Smooth muscle cell (in vitro differentiated cells): ENCODE data around the gene DPF1. TPM values are rescaled to one million over a fixed set of nuclear protein-coding genes. Genes with fewer than 3 reads are reported as not detected.

Experiments
- DNase-seq: peaks from one replicate; lab custom pipeline; 2025; ENCODE audit not compliant: unreplicated experiment; lab: John Stamatoyannopoulos, UW
- H2AFZ ChIP-seq: fragments of 200-600 bp; sonication (generic); 2 replicates; pipeline ENCODE4 v1.6.0; 2016; ENCODE audit warnings: antibody characterized with exemption, low read depth, mild to moderate bottlenecking
- H3F3A ChIP-seq: fragments of 200-600 bp; sonication (generic); 2 replicates; pipeline ENCODE4 v1.6.0; 2017; ENCODE audit warnings: antibody characterized with exemption, low read depth
- H3K27ac ChIP-seq: fragments of 200-600 bp; sonication (generic); 2 replicates; pipeline ENCODE4 v1.5.1; 2016; ENCODE audit warnings: low read depth, mild to moderate bottlenecking
- H3K27me3 ChIP-seq: fragments of 200-600 bp; sonication (generic); 2 replicates; pipeline ENCODE4 v1.6.1; 2016; ENCODE audit warnings: low read depth, mild to moderate bottlenecking
- H3K36me3 ChIP-seq: fragments of 200-600 bp; sonication (generic); 2 replicates; pipeline ENCODE4 v1.5.1; 2016; ENCODE audit warnings: low read depth
- H3K4me1 ChIP-seq: fragments of 200-600 bp; sonication (generic); 2 replicates; pipeline ENCODE4 v1.5.1; 2016; ENCODE audit warnings: low read depth
- H3K4me2 ChIP-seq: fragments of 200-600 bp; sonication (generic); 2 replicates; pipeline ENCODE4 v1.6.0; 2016; ENCODE audit warnings: mild to moderate bottlenecking
- H3K4me3 ChIP-seq: fragments of 200-600 bp; sonication (generic); 2 replicates; pipeline ENCODE4 v1.5.1; 2016; ENCODE audit warnings: mild to moderate bottlenecking
- H3K79me2 ChIP-seq: fragments of 200-600 bp; sonication (generic); 2 replicates; pipeline ENCODE4 v1.6.0; 2016; ENCODE audit warnings: low read depth, mild to moderate bottlenecking
- H3K9ac ChIP-seq: fragments of 200-600 bp; sonication (generic); 2 replicates; pipeline ENCODE4 v1.6.0; 2016; ENCODE audit warnings: low read depth
- H3K9me3 ChIP-seq: fragments of 200-600 bp; sonication (generic); replicated peaks from 2 replicates; pipeline ENCODE4 v1.5.1; 2016; ENCODE audit warnings: low read depth
- H4K20me1 ChIP-seq: fragments of 200-600 bp; sonication (generic); 2 replicates; pipeline ENCODE4 v1.6.0; 2016; ENCODE audit warnings: low read depth
- WGBS: methylation state at CpG from one replicate; pipeline ENCODE4 v1.1.7; 2016; ENCODE audit warnings: low lambda C conversion rate; 5-methylcytosine and 5-hydroxymethylcytosine counted together
- polyA plus RNA-seq: library from polyadenylated mRNA; unstranded; fragments of >200 nt; fragmentation: Nextera tagmentation; extraction: Ambion mirVana; gene quantifications from 2 replicates; pipeline ENCODE4 v1.2.1, GENCODE V29; 2016
- total RNA-seq: library from RNA; depleted of rRNA; stranded (reverse); fragments of >200 nt; gene quantifications from 2 replicates; pipeline ENCODE4 v1.2.3, GENCODE V29; 2014
- TF ChIP-seq, protein P1 (sequence below): fragments of 200-600 bp; sonication (generic); IDR thresholded peaks from 2 replicates; pipeline ENCODE4 v1.5.1; 2017; ENCODE audit warnings: borderline replicate concordance, mild to moderate bottlenecking, antibody characterized with exemption; ENCODE audit not compliant: insufficient read depth, poor library complexity, severe bottlenecking

Gene DPF1
- total and polyA plus RNA-seq, 2 experiments from 2014 or later: 0.27 to 2.4 TPM

DNA sequence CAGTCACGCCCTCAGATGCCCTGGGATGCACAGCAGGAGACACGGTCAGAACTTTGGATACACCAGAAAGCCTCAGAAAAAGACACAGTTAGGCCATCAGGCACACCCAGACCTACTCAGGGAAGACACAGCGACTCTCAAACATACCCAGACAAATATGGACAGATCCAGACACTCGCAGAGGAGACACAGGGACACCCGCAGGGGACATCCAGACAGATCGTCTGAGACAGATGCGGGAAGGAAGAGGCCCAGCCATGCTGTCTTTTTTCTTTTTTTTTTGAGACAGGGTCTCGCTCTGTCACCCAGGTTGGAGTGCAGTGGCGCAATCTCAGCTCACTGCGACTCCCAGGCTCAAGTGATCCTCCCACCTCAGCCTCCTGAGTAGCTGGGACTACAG, 4.8 kb downstream of the DPF1 start:
- DNase-seq: no peak
- H2AFZ ChIP-seq: no peak overlapping the region
- no peaks in the 10 kb centered on the region for H3K9me3 ChIP-seq
- no peak overlapping the region for H3K9ac ChIP-seq
- no peaks in the 10 kb centered on the region for H4K20me1 ChIP-seq
- no peaks in the 10 kb centered on the region for H3F3A ChIP-seq
- no peaks in the 10 kb centered on the region for H3K79me2 ChIP-seq
- H3K4me2 ChIP-seq: no peak overlapping the region
- no peaks in the 10 kb centered on the region for H3K36me3 ChIP-seq
- TF ChIP-seq, protein P1, sequence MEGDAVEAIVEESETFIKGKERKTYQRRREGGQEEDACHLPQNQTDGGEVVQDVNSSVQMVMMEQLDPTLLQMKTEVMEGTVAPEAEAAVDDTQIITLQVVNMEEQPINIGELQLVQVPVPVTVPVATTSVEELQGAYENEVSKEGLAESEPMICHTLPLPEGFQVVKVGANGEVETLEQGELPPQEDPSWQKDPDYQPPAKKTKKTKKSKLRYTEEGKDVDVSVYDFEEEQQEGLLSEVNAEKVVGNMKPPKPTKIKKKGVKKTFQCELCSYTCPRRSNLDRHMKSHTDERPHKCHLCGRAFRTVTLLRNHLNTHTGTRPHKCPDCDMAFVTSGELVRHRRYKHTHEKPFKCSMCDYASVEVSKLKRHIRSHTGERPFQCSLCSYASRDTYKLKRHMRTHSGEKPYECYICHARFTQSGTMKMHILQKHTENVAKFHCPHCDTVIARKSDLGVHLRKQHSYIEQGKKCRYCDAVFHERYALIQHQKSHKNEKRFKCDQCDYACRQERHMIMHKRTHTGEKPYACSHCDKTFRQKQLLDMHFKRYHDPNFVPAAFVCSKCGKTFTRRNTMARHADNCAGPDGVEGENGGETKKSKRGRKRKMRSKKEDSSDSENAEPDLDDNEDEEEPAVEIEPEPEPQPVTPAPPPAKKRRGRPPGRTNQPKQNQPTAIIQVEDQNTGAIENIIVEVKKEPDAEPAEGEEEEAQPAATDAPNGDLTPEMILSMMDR: no peak
- no peak overlapping the region for H3K4me3 ChIP-seq
- no peak overlapping the region for H3K27ac ChIP-seq
- peaks cover 16% of the 10 kb centered on the region for H3K27me3 ChIP-seq
- WGBS: 87% methylated on average over 10 of the region's 10 CpGs
- H3K4me1 ChIP-seq: no peaks in the 10 kb centered on the region

DNA sequence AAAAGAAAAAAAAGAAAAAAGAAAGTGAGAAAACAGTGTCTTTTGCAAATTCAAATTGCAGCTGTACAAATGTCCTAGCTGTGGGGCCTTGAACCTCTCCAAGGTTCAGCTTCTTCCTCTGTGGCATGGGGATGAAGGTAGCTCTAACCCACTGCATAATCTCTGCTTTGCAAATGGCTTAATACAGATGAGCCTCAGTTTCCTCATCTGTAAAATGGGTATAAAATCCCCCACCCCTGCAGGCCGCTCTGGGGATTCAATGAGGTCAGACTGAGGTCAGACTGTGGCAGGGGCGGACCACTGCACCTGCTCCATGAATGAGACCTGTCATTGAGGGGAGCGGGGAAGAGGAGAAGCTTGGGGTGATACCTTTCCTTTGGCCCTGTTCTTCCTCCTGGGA, 5.8 kb downstream of the DPF1 start:
- Histone ChIP-seq H4K20me1 (no peaks in the 10 kb centered on the region), H3K4me1 (no peaks in the 10 kb centered on the region), H3K36me3 (no peaks in the 10 kb centered on the region), H3F3A (no peaks in the 10 kb centered on the region), H3K4me2 (no peak overlapping the region), H3K9me3 (no peaks in the 10 kb centered on the region), H3K9ac (no peak overlapping the region), H2AFZ (no peak overlapping the region), H3K27me3 (peaks cover 11% of the 10 kb centered on the region), H3K4me3 (no peak overlapping the region), H3K79me2 (no peaks in the 10 kb centered on the region), H3K27ac (no peak overlapping the region)
- TF ChIP-seq, protein P1: no peak
- no peak for DNase-seq
- WGBS: 95% methylated on average over 3 of the region's 3 CpGs

DNA sequence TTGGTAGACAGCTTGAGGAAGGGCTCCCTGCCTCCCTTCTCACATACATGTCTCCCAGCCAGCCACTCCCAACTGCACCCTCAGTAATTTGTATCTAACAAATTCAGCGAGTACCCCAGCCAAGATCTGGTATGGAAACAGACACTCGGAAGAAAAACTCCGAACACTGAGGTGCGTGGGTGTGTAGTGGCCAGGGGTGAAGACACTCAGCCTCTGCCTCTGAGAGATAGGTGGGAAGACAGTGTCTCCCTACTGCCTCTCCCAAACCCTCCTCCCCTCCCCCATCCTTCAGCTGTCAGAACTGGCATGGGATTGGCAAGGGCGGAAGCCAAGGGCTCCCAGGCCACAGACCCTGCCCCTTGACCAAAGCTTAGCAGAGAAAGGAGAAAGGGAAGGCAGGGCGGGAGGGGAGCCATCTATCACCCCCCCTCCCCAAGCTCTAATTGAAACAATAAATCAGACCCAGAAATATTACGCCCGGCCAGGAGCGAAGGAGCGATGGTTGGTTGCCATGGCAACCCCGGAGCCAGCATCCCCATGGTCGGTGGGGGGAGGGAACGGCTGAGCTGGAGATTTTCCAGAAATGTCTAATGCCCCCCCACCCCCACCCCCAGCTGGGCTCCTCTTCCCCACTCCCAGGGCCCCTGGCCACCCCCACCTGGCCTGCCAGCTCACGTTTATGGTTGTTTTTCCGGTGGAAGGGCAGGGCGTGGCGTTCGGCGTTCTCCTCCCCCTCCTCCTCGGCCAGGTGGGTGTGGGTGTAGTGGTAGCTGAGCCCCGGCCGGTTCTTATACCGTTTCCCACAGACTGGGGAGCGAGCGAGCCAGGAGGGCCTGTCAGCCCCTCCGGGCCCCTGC, 7.0 kb downstream of the DPF1 start:
- no peak for DNase-seq
- Histone ChIP-seq H3K9me3 (no peaks in the 10 kb centered on the region), H3K79me2 (no peaks in the 10 kb centered on the region), H2AFZ (no peak overlapping the region), H3F3A (no peaks in the 10 kb centered on the region), H3K27me3 (no peaks in the 10 kb centered on the region), H3K4me2 (no peak overlapping the region), H3K4me3 (no peak overlapping the region), H3K27ac (no peak overlapping the region), H4K20me1 (no peaks in the 10 kb centered on the region), H3K4me1 (peaks cover under 1% of the 10 kb centered on the region), H3K36me3 (no peaks in the 10 kb centered on the region), H3K9ac (no peak overlapping the region)
- 90% methylated on average over 24 of the region's 26 CpGs for WGBS
- TF ChIP-seq, protein P1: no peak
